ENCODE measurements around the gene CDRT4.
A peak's percentile ranks its signal among the peaks of the same experiment; 100 is the strongest.
"Not testable (repeated sequence)": the region's sequence is repeated elsewhere in the genome, so short reads cannot be mapped to it uniquely, and the experiment has no call there.

The CDRT4 gene

GRCh38 chr17:15456972-15457722 is 10.3 kb downstream of the CDRT4 start:
- no peak for DNase-seq (ENCODE audit: low read depth)

- no peak for DNase-seq (ENCODE audit: low read depth)
Observed at GRCh38 chr17:15456496-15456895, 10.9 kb downstream of the CDRT4 start.

- DNase-seq (ENCODE audit: low read depth) = no peak
Observed at GRCh38 chr17:15454346-15454745, 13.1 kb downstream of the CDRT4 start.

GRCh38 chr17:15453782-15454181 is 13.6 kb downstream of the CDRT4 start:
- DNase-seq (ENCODE audit: low read depth) = no peak

GRCh38 chr17:15453246-15453645 is 14.2 kb downstream of the CDRT4 start:
- no peak for DNase-seq (ENCODE audit: low read depth)

GRCh38 chr17:15452746-15453145 is 14.7 kb downstream of the CDRT4 start:
- DNase-seq (ENCODE audit: low read depth) = no peak

- no peak for DNase-seq (ENCODE audit: low read depth)
Observed at GRCh38 chr17:15451680-15452079, 15.7 kb downstream of the CDRT4 start.

GRCh38 chr17:15448580-15448956 is 18.9 kb downstream of the CDRT4 start:
- no peak for DNase-seq (ENCODE audit: low read depth)

- no peak for DNase-seq (ENCODE audit: low read depth)
Observed at GRCh38 chr17:15447928-15448579, 19.4 kb downstream of the CDRT4 start.

- DNase-seq (ENCODE audit: low read depth) = no peak
Observed at GRCh38 chr17:15446036-15446435, 21.4 kb downstream of the CDRT4 start.

GRCh38 chr17:15444805-15445204 is 22.6 kb downstream of the CDRT4 start:
- no peak for DNase-seq (ENCODE audit: low read depth)

- DNase-seq (ENCODE audit: low read depth) = no peak
Observed at GRCh38 chr17:15442311-15443180, 24.9 kb downstream of the CDRT4 start.

GRCh38 chr17:15441315-15441714 is 26.1 kb downstream of the CDRT4 start:
- DNase-seq (ENCODE audit: low read depth) = no peak

- no peak for DNase-seq (ENCODE audit: low read depth)
Observed at GRCh38 chr17:15440347-15440746, 27.1 kb downstream of the CDRT4 start.

- DNase-seq (ENCODE audit: low read depth) = not testable (repeated sequence)
Observed at GRCh38 chr17:15439205-15439985, 28.0 kb downstream of the CDRT4 start.

GRCh38 chr17:15438491-15439105 is 28.8 kb downstream of the CDRT4 start:
- DNase-seq (ENCODE audit: low read depth) = no peak

GRCh38 chr17:15437303-15437635 is 30.2 kb downstream of the CDRT4 start:
- DNase-seq (ENCODE audit: low read depth) = no peak

- DNase-seq (ENCODE audit: low read depth) = peak; percentile 5
Observed at GRCh38 chr17:15436473-15437302, 30.7 kb downstream of the CDRT4 start.

- no peak for DNase-seq (ENCODE audit: low read depth)
Observed at GRCh38 chr17:15434956-15435355, 32.5 kb downstream of the CDRT4 start.

GRCh38 chr17:15432807-15433611 is 34.4 kb downstream of the CDRT4 start:
- DNase-seq (ENCODE audit: low read depth) = no peak

Measured in stimulated activated CD8-positive, alpha-beta memory T cell treated with anti-CD3 and anti-CD28 coated beads, Interleukin-4, amount 100 ng/mL, for 24 hours (primary cell).